Liver (tissue), 9 donors: Measurements from ENCODE around the gene CEP120. TPM values are rescaled to one million over a fixed set of nuclear protein-coding genes. Genes with fewer than 3 reads are reported as not detected.
A peak's percentile ranks its signal among the peaks of the same experiment; 100 is the strongest.

Experiments used
- DNase-seq: peaks from one replicate; pipeline ENCODE4 v3.0.0-alpha.2; 2017; ENCODE audit warnings: low spot score
- H3K27ac ChIP-seq, 2 donors: one replicate each; pipeline ENCODE4 v1.7.0; 2013; ENCODE audit warnings: inconsistent platforms in 2 of 2, low read length in 2 of 2, control low read depth in 1 of 2, low read depth in 1 of 2, mild to moderate bottlenecking in 1 of 2
- H3K27me3 ChIP-seq, 4 donors: one replicate each; pipeline versions ENCODE4 v1.6.1 to v1.7.0; 2013; ENCODE audit warnings: low read length in 3 of 4, inconsistent platforms in 1 of 4, mild to moderate bottlenecking in 1 of 4, moderate library complexity in 1 of 4; ENCODE audit not compliant: control insufficient read depth in 4 of 4, insufficient read depth in 4 of 4
- H3K36me3 ChIP-seq, 4 donors: one replicate each; pipeline versions ENCODE4 v1.6.1 to v1.7.0; 2013; ENCODE audit warnings: low read length in 3 of 4, mild to moderate bottlenecking in 3 of 4, low read depth in 1 of 4, moderate library complexity in 1 of 4; ENCODE audit not compliant: control insufficient read depth in 4 of 4, insufficient read depth in 3 of 4
- H3K4me1 ChIP-seq, 4 donors: one replicate each; pipeline versions ENCODE4 v1.6.1 to v1.7.0; 2013; ENCODE audit warnings: low read length in 3 of 4, mild to moderate bottlenecking in 3 of 4, moderate library complexity in 1 of 4; ENCODE audit not compliant: control insufficient read depth in 4 of 4, insufficient read depth in 4 of 4
- H3K4me3 ChIP-seq, 3 donors: one replicate each; pipeline versions ENCODE4 v1.6.1 to v1.7.0; 2013; ENCODE audit warnings: low read length in 3 of 3, control low read depth in 1 of 3, low read depth in 1 of 3, mild to moderate bottlenecking in 1 of 3
- H3K9ac ChIP-seq, 2 donors: one replicate each; pipeline ENCODE4 v1.7.0; 2013; ENCODE audit warnings: low read length in 2 of 2, mild to moderate bottlenecking in 2 of 2, moderate library complexity in 2 of 2, control low read depth in 1 of 2, low read depth in 1 of 2
- H3K9me3 ChIP-seq, 4 donors: one replicate each; pipeline versions ENCODE4 v1.6.1 to v1.7.0; 2013; ENCODE audit warnings: low read length in 3 of 4; ENCODE audit not compliant: control insufficient read depth in 4 of 4
- ATF3 ChIP-seq: IDR thresholded peaks from 2 replicates; pipeline ENCODE4 v1.6.1; 2016; ENCODE audit warnings: antibody characterized with exemption
- CTCF ChIP-seq: fragments of 150-350 bp; IDR thresholded peaks from 2 replicates; pipeline ENCODE4 v1.5.1; 2017; ENCODE audit warnings: improper control_type of control experiment, low read depth, low read length; ENCODE audit not compliant: missing input control
- EGR1 ChIP-seq, 2 donors: IDR thresholded peaks; 2 replicates each; pipeline ENCODE4 v1.6.1; 2016 to 2018; ENCODE audit warnings: antibody characterized with exemption in 2 of 2, low read depth in 2 of 2
- FOXA1 ChIP-seq: IDR thresholded peaks from 2 replicates; pipeline ENCODE4 v1.6.1; 2016; ENCODE audit warnings: antibody characterized with exemption
- FOXA2 ChIP-seq: IDR thresholded peaks from 2 replicates; pipeline ENCODE4 v1.6.1; 2016; ENCODE audit warnings: antibody characterized with exemption
- GABPA ChIP-seq, 2 donors: IDR thresholded peaks in 1 of 2; conservative IDR thresholded peaks in 1 of 2; 2 replicates each; pipeline ENCODE4 v1.6.1; 2016; ENCODE audit warnings: antibody characterized with exemption in 2 of 2, mild to moderate bottlenecking in 1 of 2, moderate library complexity in 1 of 2
- HNF4A ChIP-seq, 2 donors: conservative IDR thresholded peaks; 2 replicates each; pipeline ENCODE4 v1.6.1; 2016; ENCODE audit warnings: antibody characterized with exemption in 2 of 2, mild to moderate bottlenecking in 2 of 2
- HNF4G ChIP-seq: IDR thresholded peaks from 2 replicates; pipeline ENCODE4 v1.6.1; 2016; ENCODE audit warnings: antibody characterized with exemption
- JUND ChIP-seq, 2 donors: IDR thresholded peaks; 2 replicates each; pipeline ENCODE4 v1.6.1; 2016; ENCODE audit warnings: antibody characterized with exemption in 2 of 2
- MAX ChIP-seq: IDR thresholded peaks from 2 replicates; pipeline ENCODE4 v1.6.1; 2016; ENCODE audit warnings: antibody characterized with exemption
- NR2F2 ChIP-seq: IDR thresholded peaks from 2 replicates; pipeline ENCODE4 v1.6.1; 2016; ENCODE audit warnings: antibody characterized with exemption
- RAD21 ChIP-seq, 2 donors: IDR thresholded peaks; 2 replicates each; pipeline ENCODE4 v1.6.1; 2016; ENCODE audit warnings: antibody characterized with exemption in 2 of 2, mild to moderate bottlenecking in 2 of 2
- REST ChIP-seq: IDR thresholded peaks from 2 replicates; pipeline ENCODE4 v1.6.1; 2016; ENCODE audit warnings: antibody characterized with exemption, mild to moderate bottlenecking
- RXRA ChIP-seq, 2 donors: IDR thresholded peaks; 2 replicates each; pipeline ENCODE4 v1.6.1; 2017 to 2018; ENCODE audit warnings: antibody characterized with exemption in 2 of 2, mild to moderate bottlenecking in 1 of 2
- SP1 ChIP-seq: IDR thresholded peaks from 2 replicates; pipeline ENCODE4 v1.6.1; 2018; ENCODE audit warnings: antibody characterized with exemption, mild to moderate bottlenecking
- TAF1 ChIP-seq: conservative IDR thresholded peaks from 2 replicates; pipeline ENCODE4 v1.6.1; 2016; ENCODE audit warnings: antibody characterized with exemption, mild to moderate bottlenecking
- YY1 ChIP-seq: IDR thresholded peaks from 2 replicates; pipeline ENCODE4 v1.6.1; 2016; ENCODE audit warnings: antibody characterized with exemption, mild to moderate bottlenecking
- ZBTB33 ChIP-seq: IDR thresholded peaks from 2 replicates; pipeline ENCODE4 v1.6.1; 2016; ENCODE audit warnings: antibody characterized with exemption
- WGBS: extraction: QIAGEN DNeasy Blood & Tissue Kit; methylation state at CpG from one replicate; pipeline ENCODE4 v1.1.7; 2013; 5-methylcytosine and 5-hydroxymethylcytosine counted together
- polyA plus RNA-seq, 2 donors: library from polyadenylated mRNA; stranded (reverse) in 1 of 2; unstranded in 1 of 2; fragments of 200-250 nt in 1 of 2; fragments of >200 nt in 1 of 2; fragmentation: Nextera tagmentation in 1 of 2; extraction: Ambion mirVana in 1 of 2; gene quantifications; one replicate each; pipeline versions ENCODE4 v1.2.1 to v1.2.3, GENCODE V29; 2013 to 2015
- total RNA-seq, 2 donors: library from RNA; depleted of rRNA; stranded (reverse); fragments of >200 nt; gene quantifications; one replicate each; pipeline ENCODE4 v1.2.3, GENCODE V29; 2014
- donor health status: healthy.
- donor health status: healthy.
- donor health status: healthy.
- donor health status: healthy.
- donor health status: healthy.

Gene CEP120
- 10 to 100 TPM; 11.0 TPM for total RNA-seq
- 1 to 10 TPM; 2.1 to 2.4 TPM for polyA plus RNA-seq

GRCh38 chr5:123423278-123424149 lies at the start of gene CEP120:
CEP120 (minus strand) TSS chr5:123423403; CDS start chr5:123422998, 405 bp downstream.
- TF ChIP-seq ZBTB33 (peak; percentile 45), RAD21 (IDR thresholded peaks at IDR 0.05) (peak; percentile 76 to 89), FOXA1 (no peak), ATF3 (peak; percentile 21), TAF1 (peak; percentile 92), CTCF (peak; percentile 67), NR2F2 (peak; percentile 67), EGR1 (IDR thresholded peaks at IDR 0.05; ENCODE audit: low read depth in 2 of 2) (peak in 1 of 2 donors; percentile 10), REST (peak; percentile 91), YY1 (peak; percentile 93), HNF4A (conservative IDR thresholded peaks at IDR 0.05) (peak; percentile 62 to 63), SP1 (peak; percentile 77), MAX (no peak), HNF4G (peak; percentile 20), JUND (IDR thresholded peaks at IDR 0.05) (peak; percentile 46 to 83), GABPA (IDR thresholded peaks at IDR 0.05 in 1 of 2, conservative IDR thresholded peaks at IDR 0.05 in 1 of 2) (peak in 1 of 2 donors; percentile 71), FOXA2 (peak; percentile 10), RXRA (IDR thresholded peaks at IDR 0.05) (peak; percentile 79 to 83)
- peaks cover 0 to 23% (median 16%) of the 10 kb centered on the region in 4 donors for H3K4me1 ChIP-seq
- no peaks in the 10 kb centered on the region for H3K36me3 ChIP-seq
- peak; percentile 94 for DNase-seq
- peak within 1 kb of the TSS; percentile 84 to 86 for H3K27ac ChIP-seq
- H3K27me3 ChIP-seq, result no peaks in the 10 kb centered on the region
- no peaks in the 10 kb centered on the region for H3K9me3 ChIP-seq
- WGBS, result under 1% methylated on average over 47 of the region's 47 CpGs
- peak within 1 kb of the TSS; percentile 65 to 92 (median 92) for H3K4me3 ChIP-seq
- peak within 1 kb of the TSS; percentile 64 to 95 for H3K9ac ChIP-seq
